Measurements from ENCODE around the gene RBM15B.

RBM15B gene, protein sequence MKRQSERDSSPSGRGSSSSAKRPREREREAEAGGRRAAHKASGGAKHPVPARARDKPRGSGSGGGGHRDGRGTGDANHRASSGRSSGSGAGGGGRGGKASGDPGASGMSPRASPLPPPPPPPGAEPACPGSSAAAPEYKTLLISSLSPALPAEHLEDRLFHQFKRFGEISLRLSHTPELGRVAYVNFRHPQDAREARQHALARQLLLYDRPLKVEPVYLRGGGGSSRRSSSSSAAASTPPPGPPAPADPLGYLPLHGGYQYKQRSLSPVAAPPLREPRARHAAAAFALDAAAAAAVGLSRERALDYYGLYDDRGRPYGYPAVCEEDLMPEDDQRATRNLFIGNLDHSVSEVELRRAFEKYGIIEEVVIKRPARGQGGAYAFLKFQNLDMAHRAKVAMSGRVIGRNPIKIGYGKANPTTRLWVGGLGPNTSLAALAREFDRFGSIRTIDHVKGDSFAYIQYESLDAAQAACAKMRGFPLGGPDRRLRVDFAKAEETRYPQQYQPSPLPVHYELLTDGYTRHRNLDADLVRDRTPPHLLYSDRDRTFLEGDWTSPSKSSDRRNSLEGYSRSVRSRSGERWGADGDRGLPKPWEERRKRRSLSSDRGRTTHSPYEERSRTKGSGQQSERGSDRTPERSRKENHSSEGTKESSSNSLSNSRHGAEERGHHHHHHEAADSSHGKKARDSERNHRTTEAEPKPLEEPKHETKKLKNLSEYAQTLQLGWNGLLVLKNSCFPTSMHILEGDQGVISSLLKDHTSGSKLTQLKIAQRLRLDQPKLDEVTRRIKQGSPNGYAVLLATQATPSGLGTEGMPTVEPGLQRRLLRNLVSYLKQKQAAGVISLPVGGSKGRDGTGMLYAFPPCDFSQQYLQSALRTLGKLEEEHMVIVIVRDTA

DNA sequence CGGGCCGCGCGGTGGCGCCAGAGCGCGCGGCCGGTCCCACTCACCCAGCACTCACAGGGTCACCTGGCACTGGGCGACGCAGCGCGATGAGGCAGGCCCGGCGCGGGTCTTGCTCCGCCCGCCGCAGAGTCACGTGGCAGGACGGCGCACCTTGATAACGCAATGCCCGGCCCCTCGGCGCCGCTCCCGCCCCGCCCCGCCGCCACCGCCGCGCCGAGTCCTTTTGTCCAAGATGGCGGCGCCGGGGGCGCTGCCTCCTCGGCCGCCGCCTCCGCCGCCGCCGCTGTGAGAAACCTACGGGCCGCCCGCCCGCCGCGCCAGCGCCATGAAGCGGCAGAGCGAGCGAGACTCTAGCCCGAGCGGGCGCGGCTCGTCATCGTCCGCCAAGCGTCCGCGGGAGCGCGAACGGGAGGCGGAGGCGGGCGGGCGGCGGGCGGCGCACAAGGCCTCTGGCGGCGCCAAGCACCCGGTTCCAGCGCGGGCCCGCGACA, at the start of gene RBM15B:
Gene RBM15B (plus strand): TSS at position 211 of the 491 bp plus-strand sequence. CDS start 115 bp downstream, at position 326.
- in situ Hi-C loops (cut with HindIII; ENCODE audit: low pct_unique_long_range_greater_than_20kb, low sequenced_read_pairs), result no loop called here
- no peak for TF ChIP-seq JUND (IDR thresholded peaks at IDR 0.05; ENCODE audit: low read depth)
- DNase-seq (ENCODE audit: low read depth in 1 of 2, low spot score in 1 of 2), result peak; percentile 90 to 96

DNA sequence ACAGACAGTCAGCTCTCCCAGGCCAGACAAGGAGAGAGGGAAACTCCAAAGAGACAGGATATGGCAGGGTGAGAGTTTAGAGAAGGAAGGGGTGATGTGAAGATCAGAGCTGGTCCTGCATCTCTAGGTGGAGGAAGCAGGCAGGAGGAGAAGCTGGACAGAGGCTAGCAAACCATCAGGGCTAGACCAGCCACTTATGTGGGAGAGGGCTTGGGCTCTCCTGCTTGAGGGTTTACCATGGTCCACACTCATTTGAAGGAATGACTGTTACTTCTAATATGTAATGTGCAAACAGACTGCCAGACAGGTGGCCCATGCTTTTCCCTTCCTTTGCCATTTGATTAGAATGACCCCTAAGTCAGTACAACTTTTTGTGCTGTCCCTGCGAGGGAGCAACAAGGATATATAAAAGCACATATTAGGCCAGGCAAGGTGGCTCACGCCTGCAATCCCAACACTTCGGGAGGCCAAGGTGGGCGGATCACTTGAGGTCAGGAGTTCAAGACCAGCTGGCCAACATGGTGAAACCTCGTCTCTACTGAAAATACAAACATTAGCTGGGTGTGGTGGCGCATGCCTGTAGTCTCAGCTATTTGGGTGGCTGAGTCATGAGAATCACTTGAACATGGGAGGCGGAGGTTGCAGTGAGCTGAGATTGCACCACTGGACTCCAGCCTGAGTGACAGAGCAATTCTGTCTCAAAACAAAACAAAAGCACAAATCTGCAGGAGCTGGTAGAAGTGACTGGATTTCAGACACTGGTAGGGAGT, 47.0 kb upstream of the RBM15B start:
- DNase-seq (ENCODE audit: low read depth in 1 of 2, low spot score in 1 of 2), result no peak
- TF ChIP-seq JUND (IDR thresholded peaks at IDR 0.05; ENCODE audit: low read depth), result no peak
- in situ Hi-C loops (cut with HindIII; ENCODE audit: low pct_unique_long_range_greater_than_20kb, low sequenced_read_pairs), result no loop called here

DNA sequence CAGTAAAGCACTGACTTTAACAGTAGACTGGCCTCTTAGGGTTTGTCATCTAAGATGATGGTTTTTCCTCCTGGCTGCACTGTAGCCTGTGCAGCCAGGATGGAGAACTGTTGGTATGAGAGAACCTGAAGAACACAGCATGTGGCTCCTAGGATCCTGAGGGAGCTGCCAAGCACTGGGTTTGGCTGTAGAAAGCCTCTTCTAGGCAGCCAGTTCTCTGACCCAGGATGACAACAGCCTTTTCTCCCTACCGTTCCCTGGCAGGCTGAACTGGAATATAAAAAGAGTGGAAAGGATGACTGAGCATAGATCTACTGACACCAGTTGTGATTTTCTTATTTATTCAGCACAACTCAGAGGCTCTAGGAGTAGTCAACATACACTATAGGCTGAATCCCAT, 40.3 kb upstream of the RBM15B start:
- in situ Hi-C loops (cut with HindIII; ENCODE audit: low pct_unique_long_range_greater_than_20kb, low sequenced_read_pairs), result no loop called here
- TF ChIP-seq JUND (IDR thresholded peaks at IDR 0.05; ENCODE audit: low read depth), result no peak
- DNase-seq (ENCODE audit: low read depth in 1 of 2, low spot score in 1 of 2), result no peak

DNA sequence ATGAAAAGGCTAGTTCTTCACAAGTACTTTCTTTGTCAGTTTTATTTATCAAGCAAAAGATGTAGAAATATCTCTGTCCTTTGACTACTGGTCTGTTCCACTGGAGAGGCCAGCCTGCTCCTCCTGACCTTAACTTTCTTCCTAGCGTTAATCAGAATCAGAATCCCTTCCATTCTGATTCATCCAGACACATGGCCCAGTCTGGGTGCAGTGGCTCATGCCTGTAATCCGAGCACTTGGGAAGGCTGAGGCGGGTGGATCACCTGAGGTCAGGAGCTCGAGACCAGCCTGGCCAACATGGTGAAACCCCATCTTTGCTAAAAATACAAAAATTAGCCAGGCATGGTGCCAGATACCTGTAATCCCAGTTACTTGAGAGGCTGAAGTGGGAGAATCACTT, 38.0 kb upstream of the RBM15B start:
- TF ChIP-seq JUND (IDR thresholded peaks at IDR 0.05; ENCODE audit: low read depth), result no peak
- in situ Hi-C loops (cut with HindIII; ENCODE audit: low pct_unique_long_range_greater_than_20kb, low sequenced_read_pairs), result no loop called here
- DNase-seq (ENCODE audit: low read depth in 1 of 2, low spot score in 1 of 2), result no peak

DNA sequence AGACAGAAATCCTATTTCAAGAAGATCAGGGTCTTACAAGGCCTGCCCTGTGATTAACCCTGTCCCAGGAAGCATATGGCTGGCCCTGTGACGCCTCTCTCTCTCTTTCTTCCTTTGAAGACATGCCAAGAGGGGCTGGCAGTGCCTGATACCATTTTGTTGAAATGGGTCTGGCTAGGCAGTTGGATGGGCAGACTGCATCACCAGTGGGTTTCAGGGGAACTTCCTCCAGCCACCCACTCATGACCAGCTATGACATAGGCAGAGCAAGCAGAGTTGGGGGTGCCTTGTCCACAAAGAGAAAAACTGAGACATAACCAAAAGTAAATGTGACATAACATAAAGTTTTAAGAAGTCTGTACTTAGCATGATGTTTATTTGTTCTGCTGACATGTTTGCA, 37.4 kb upstream of the RBM15B start:
- in situ Hi-C loops (cut with HindIII; ENCODE audit: low pct_unique_long_range_greater_than_20kb, low sequenced_read_pairs), result no loop called here
- no peak for TF ChIP-seq JUND (IDR thresholded peaks at IDR 0.05; ENCODE audit: low read depth)
- no peak for DNase-seq (ENCODE audit: low read depth in 1 of 2, low spot score in 1 of 2)

DNA sequence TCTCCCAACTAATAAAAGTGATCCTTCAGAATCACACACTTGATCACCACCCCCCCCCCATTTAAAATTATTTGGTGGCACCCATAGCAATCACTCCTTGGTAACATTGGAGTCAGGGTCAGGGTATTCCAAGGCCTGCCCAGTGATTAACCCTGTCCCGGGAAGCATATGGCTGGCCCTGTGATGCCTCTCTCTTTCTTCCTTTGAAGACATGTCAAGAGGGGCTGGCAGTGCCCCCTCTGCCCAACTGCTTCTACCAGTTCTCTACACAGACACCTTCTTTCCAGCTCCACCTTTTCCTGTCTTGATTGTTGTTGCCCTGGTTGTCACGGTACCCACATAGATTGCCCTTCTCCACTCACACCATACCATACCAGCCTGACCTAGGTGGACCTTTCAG, 36.9 kb upstream of the RBM15B start:
- in situ Hi-C loops (cut with HindIII; ENCODE audit: low pct_unique_long_range_greater_than_20kb, low sequenced_read_pairs), result no loop called here
- no peak for DNase-seq (ENCODE audit: low read depth in 1 of 2, low spot score in 1 of 2)
- no peak for TF ChIP-seq JUND (IDR thresholded peaks at IDR 0.05; ENCODE audit: low read depth)

DNA sequence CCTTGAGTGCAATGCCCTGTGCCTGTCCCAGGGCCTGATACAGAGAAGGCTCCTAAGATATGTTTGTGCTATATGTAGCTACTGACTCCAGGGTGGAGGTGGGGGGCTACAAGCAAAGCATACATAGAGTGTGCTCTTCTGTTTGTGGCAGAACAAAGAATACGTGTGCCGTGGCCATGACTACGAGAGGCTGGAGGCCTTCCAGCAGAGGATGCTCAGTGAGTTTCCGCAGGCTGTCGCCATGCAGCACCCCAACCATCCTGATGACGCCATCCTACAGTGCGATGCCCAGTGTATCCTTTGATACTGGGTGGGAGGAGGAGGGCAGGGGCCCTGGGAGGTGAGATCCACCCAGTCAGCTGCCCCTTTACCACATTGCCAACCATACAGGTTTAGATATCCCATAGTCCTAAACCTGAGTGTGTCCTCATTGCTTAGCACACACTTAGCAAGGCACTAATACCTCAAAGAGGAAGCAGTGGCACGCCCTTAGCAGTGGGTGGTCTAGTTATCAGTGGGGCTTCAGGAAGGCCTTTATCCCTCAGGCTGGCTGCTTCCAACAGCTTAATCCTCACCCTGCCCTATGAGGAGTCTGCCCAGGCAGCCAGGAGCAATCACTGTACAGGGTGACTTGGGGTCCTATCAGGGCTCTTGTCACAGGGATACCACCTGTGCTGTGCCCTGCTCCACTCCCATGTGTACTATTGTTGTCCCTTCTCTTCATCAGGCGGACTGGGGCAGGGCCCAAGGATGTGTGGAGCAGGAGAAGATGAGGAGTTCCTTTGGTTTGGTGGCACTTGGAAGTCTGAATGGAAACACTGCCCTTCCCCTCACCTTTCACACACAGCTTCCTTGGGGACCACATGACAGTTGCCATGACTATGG, 36.1 kb upstream of the RBM15B start:
- no peak for TF ChIP-seq JUND (IDR thresholded peaks at IDR 0.05; ENCODE audit: low read depth)
- DNase-seq (ENCODE audit: low read depth in 1 of 2, low spot score in 1 of 2), result no peak
- in situ Hi-C loops (cut with HindIII; ENCODE audit: low pct_unique_long_range_greater_than_20kb, low sequenced_read_pairs), result no loop called here

DNA sequence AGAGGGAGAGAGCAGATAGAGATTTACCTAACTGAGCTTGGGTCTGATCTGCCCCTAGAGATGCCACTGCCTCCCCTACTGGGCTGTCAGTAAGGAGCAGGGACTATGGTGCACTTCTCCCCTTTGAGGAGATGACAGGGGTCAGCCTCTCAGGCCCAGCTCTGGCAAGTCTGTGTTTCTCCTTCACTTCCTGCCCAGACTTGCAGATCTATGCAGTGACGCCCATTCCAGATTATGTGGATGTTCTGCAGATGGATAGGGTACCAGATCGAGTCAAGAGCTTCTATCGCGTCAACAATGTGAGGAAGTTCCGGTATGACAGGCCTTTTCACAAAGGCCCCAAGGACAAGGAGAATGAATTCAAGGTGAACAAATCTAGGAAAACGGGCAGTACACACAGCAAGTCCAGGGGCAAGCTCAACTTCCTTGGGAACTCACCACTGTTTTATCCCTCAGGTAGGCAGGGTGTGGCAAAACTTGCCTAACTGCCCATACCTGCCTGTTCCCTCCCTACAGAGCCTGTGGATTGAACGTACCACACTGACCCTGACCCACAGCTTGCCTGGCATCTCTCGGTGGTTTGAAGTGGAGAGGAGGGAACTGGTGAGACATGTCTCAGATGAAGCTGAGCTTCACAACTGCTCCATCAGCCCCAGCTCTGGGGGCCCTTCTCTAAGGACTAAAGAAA, 35.0 kb upstream of the RBM15B start:
- no peak for TF ChIP-seq JUND (IDR thresholded peaks at IDR 0.05; ENCODE audit: low read depth)
- in situ Hi-C loops (cut with HindIII; ENCODE audit: low pct_unique_long_range_greater_than_20kb, low sequenced_read_pairs), result no loop called here
- DNase-seq (ENCODE audit: low read depth in 1 of 2, low spot score in 1 of 2), result peak in 1 of 2 experiments; percentile 1

DNA sequence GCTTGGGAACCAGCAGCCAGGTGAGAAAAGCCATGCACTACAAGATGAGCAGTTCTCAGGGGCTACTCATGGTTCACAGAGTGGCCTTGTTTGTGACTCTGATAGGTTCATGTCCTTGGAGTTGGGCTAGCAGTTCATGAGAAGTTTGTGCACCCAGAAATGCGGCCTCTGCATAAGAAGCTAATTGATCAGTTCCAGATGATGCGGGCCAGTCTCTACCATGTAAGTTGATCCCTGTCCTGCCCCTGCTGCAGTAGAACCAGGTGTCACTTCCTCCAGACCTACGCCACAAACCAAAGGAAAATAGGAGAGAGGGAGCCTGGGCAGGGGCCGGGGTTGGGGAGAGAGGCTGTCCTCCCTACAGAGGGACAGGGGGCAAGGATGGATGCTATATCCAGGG, 33.2 kb upstream of the RBM15B start:
- no peak for TF ChIP-seq JUND (IDR thresholded peaks at IDR 0.05; ENCODE audit: low read depth)
- DNase-seq (ENCODE audit: low read depth in 1 of 2, low spot score in 1 of 2), result no peak
- in situ Hi-C loops (cut with HindIII; ENCODE audit: low pct_unique_long_range_greater_than_20kb, low sequenced_read_pairs), result no loop called here

DNA sequence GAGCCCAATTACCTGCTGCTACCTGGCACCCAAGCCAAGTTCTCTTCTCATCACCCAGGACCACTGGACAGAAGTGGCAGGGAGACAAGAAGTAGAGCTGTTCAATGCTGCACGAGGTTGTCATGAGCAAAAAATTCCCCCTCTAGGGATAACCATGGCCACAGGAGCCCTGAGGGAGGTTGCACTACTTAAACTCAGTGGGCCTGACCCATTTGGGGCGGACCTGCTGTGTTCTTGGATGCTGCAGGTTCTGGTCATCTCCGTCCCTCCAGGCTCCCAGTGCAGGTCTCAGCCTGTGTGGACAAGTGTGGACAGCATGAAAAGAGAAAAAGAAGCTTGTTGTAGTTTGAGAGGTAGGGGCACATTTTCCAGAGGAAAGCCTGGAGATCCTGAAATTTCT, 32.1 kb upstream of the RBM15B start:
- TF ChIP-seq JUND (IDR thresholded peaks at IDR 0.05; ENCODE audit: low read depth), result no peak
- in situ Hi-C loops (cut with HindIII; ENCODE audit: low pct_unique_long_range_greater_than_20kb, low sequenced_read_pairs), result no loop called here
- no peak for DNase-seq (ENCODE audit: low read depth in 1 of 2, low spot score in 1 of 2)

DNA sequence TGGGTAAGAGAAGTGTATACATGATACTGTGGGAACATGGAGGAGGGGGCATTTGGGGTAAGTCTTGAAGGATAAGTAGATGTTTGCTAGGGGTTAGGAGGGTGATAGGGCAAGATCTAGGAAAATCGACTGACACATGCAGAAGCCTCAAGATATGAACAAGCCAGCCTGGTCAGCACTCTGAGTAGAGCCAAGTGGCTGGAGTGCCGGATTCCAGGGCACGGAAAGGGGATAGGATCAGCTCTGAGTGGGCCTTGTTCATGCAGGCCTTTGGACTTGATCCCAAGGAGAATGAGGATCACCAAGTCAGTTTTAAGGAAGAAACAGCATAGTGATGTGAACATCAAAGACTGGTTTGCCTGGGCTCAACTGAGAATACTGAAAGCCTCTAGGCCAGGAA, 30.3 kb upstream of the RBM15B start:
- in situ Hi-C loops (cut with HindIII; ENCODE audit: low pct_unique_long_range_greater_than_20kb, low sequenced_read_pairs), result no loop called here
- no peak for TF ChIP-seq JUND (IDR thresholded peaks at IDR 0.05; ENCODE audit: low read depth)
- no peak for DNase-seq (ENCODE audit: low read depth in 1 of 2, low spot score in 1 of 2)

Measured in T47D (cell line).